C4-2B (cell line): ENCODE data around the gene POLE3.

ENCODE experiments used
- H3K27ac ChIP-seq: fragments of 450-650 bp; 2 replicates; pipeline ENCODE4 v1.5.1; 2017
- ZFX ChIP-seq: fragments of 450-650 bp; IDR thresholded peaks from 2 replicates; pipeline ENCODE4 v1.6.1; 2017
- TF ChIP-seq, protein P1 (sequence below): fragments of 450-650 bp; conservative IDR thresholded peaks from 2 replicates; pipeline ENCODE4 v1.5.1; 2017; ENCODE audit warnings: mild to moderate bottlenecking

POLE3 gene

DNA sequence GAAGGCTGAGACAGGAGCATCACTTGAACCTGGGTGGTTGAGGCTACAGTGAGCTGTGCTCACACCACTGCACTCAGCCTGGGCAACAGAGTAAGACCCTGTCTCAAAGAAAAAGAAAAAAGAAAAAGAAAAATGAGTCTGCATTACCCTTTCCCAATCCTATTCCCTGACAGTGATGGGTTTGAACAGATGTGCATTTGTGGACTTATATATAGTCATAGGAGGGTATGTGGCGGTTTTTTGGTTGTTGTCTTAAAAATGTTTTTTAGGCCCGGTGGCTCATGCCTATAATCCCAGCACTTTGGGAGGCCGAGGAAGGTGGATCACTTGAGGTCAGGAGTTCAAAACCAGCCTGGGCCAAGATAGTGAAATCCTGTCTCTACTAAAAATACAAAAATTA, 47.1 kb downstream of the POLE3 start:
- no peak for TF ChIP-seq ZFX
- TF ChIP-seq, protein P1, sequence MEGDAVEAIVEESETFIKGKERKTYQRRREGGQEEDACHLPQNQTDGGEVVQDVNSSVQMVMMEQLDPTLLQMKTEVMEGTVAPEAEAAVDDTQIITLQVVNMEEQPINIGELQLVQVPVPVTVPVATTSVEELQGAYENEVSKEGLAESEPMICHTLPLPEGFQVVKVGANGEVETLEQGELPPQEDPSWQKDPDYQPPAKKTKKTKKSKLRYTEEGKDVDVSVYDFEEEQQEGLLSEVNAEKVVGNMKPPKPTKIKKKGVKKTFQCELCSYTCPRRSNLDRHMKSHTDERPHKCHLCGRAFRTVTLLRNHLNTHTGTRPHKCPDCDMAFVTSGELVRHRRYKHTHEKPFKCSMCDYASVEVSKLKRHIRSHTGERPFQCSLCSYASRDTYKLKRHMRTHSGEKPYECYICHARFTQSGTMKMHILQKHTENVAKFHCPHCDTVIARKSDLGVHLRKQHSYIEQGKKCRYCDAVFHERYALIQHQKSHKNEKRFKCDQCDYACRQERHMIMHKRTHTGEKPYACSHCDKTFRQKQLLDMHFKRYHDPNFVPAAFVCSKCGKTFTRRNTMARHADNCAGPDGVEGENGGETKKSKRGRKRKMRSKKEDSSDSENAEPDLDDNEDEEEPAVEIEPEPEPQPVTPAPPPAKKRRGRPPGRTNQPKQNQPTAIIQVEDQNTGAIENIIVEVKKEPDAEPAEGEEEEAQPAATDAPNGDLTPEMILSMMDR = no peak
- no peak overlapping the region for H3K27ac ChIP-seq

DNA sequence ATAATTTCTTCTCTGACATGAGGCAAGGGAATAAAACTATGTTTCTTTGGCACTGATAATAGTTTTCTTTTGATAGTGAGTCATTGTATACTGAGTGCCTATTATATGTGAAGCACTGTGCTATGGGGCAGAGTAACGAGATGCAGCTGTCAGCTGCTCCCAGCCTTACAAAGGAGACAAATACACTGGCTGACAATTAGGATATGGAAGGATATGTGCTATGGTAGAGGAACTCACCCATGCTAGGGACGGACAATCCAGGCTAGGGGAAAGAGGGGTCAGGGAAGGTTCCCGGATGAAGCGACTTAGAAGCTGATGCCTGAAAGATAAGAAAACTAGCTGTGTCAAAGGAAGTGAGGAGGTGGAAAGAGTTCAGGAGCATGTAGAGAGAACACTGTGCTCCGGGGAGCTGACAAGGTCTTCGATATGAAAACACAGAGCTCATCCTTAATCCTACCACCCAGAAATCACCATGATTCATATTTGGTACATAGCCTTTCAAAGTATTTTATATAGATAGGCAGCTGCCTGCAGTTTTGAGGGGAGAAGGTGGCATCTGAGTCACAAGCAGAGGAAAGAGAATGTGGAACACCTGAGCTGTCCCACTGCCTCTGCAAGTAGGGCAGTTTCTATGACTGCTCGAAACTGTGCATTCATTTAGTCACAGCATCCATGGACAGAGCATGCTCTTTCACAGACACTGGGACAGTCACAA, 49.0 kb downstream of the POLE3 start:
- H3K27ac ChIP-seq = no peak overlapping the region
- TF ChIP-seq, protein P1 = no peak
- no peak for TF ChIP-seq ZFX

DNA sequence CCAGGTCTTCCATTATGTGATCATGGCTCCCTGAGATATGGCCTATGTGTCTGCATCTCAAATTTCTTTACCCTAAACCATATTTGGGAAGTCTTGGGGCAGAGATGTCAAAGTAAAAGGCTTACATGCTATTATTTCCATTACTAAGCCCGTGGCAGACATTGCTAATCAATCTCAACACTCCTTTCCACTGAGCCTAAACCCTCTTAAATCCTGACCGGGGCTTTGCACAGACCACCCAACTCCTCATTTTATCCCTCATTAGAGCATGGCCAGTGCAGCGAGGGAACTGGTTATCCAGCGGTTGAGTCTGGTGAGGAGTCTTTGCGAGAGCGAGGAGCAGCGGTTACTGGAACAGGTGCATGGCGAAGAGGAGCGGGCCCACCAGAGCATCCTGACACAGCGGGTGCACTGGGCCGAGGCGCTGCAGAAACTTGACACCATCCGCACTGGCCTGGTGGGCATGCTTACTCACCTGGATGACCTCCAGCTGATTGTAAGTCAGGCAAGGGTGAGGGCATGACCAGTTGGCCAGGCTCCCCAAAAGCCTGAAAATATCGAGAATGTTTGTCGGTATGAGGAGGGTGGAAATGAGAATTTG, 50.1 kb downstream of the POLE3 start:
- TF ChIP-seq, protein P1 = no peak
- TF ChIP-seq ZFX = no peak

DNA sequence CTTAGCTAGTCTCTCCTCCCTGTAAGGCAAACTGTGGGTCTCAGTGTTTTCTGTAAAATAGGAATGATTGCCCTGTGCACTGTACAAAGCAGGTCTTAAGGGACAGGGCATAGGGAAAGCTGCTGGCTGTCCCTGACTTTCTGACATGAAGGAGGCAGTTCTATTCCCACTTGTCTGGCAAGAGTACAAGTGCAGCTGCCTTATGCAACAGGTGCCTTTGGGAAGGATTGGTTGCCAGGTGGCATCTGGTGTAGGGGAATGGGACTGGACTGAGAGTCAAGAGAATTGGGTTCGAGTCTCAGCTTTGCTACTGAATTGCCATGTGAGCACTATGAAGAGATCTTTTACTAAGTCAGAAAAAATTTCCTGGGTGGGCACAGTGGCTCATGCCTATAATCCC, 51.1 kb downstream of the POLE3 start:
- TF ChIP-seq, protein P1 = no peak
- no peak for TF ChIP-seq ZFX
- no peak overlapping the region for H3K27ac ChIP-seq

More for the DNA sequence above, 50.1 kb downstream of the POLE3 start:
- H3K27ac ChIP-seq = no peak overlapping the region
